GM12878 (cell line): ENCODE data around the gene ELK3. TPM values are rescaled to one million over a fixed set of nuclear protein-coding genes. Genes with fewer than 3 reads are reported as not detected.

Source experiments
- ATAC-seq: fragments of 200-7000 bp; cut with Tn5 transposase; 3 replicates; pipeline ENCODE4 v1.9.1; 2020; ENCODE audit warnings: mild to moderate bottlenecking, moderate library complexity
- BruUV-seq: library from RNA; stranded (reverse); fragments of 400-500 nt; replicated peaks from 2 replicates; lab custom pipeline; 2021; lab: Mats Ljungman, UMichigan
- CTCF ChIA-PET: fragments of 300-600 bp; sonication (Branson Sonifier 250); formaldehyde crosslinking; extraction: SDS; loops from one replicate; lab custom pipeline; 2021; ENCODE audit warnings: inconsistent platforms; lab: Yijun Ruan, JAX
- POLR2A ChIA-PET: fragments of 350-600 bp; formaldehyde crosslinking; extraction: SDS; loops from one replicate; lab custom pipeline; 2021; ENCODE audit warnings: inconsistent platforms; lab: Charles Lee
- RAD21 ChIA-PET: fragments of 300-600 bp; sonication (Branson Sonifier 250); formaldehyde crosslinking; loops from one replicate; lab custom pipeline; 2023; ENCODE audit warnings: antibody characterized with exemption; ENCODE audit not compliant: unreplicated experiment; lab: Charles Lee
- SMC1A ChIA-PET: fragments of 300-600 bp; sonication (Branson Sonifier 250); formaldehyde crosslinking; loops from one replicate; lab custom pipeline; 2023; ENCODE audit not compliant: unreplicated experiment, uncharacterized antibody; lab: Charles Lee
- DNase-seq: peaks from one replicate; pipeline ENCODE4 v3.0.0-alpha.2; 2011; ENCODE audit warnings: low read depth, low spot score
- FAIRE-seq: peaks from 3 replicates; lab custom pipeline; 2011; peaks lifted over from hg19 to GRCh38; lab: Jason Lieb, UNC
- H2AFZ ChIP-seq: 2 replicates; pipeline ENCODE4 v1.6.0; 2011; ENCODE audit warnings: low read depth, low read length, control low read depth; ENCODE audit not compliant: control insufficient read depth
- H3K27ac ChIP-seq: 2 replicates; pipeline ENCODE4 v1.5.1; 2011; ENCODE audit warnings: control low read depth; ENCODE audit not compliant: control insufficient read depth, insufficient read depth
- H3K27me3 ChIP-seq, 2 experiments: replicated peaks in 1 of 2; 2 replicates each; pipeline versions ENCODE4 v1.6.0 to v1.6.1; 2011; ENCODE audit warnings: low read length in 1 of 2; ENCODE audit not compliant: control insufficient read depth in 2 of 2, insufficient read depth in 2 of 2
- H3K36me3 ChIP-seq, 2 experiments: 2 replicates each; pipeline ENCODE4 v1.5.1; 2011; ENCODE audit warnings: low read length in 1 of 2; ENCODE audit not compliant: control insufficient read depth in 2 of 2, insufficient read depth in 2 of 2
- H3K4me1 ChIP-seq: 2 replicates; pipeline ENCODE4 v1.6.1; 2011; ENCODE audit warnings: mild to moderate bottlenecking, low read length, moderate library complexity, mixed read lengths; ENCODE audit not compliant: control insufficient read depth, insufficient read depth
- H3K4me2 ChIP-seq: 2 replicates; pipeline ENCODE4 v1.6.0; 2011; ENCODE audit warnings: control low read depth; ENCODE audit not compliant: control insufficient read depth, insufficient read depth
- H3K4me3 ChIP-seq: fragments of 200-600 bp; sonication (generic); 2 replicates; pipeline ENCODE4 v1.5.1; 2016
- H3K79me2 ChIP-seq: 2 replicates; pipeline ENCODE4 v1.6.0; 2011; ENCODE audit warnings: low read length; ENCODE audit not compliant: control insufficient read depth, insufficient read depth
- H3K9ac ChIP-seq: 2 replicates; pipeline ENCODE4 v1.8.0; 2011; ENCODE audit warnings: low read length, control low read depth, mixed read lengths; ENCODE audit not compliant: control insufficient read depth, insufficient read depth
- H3K9me3 ChIP-seq: replicated peaks from 3 replicates; pipeline ENCODE4 v1.5.1; 2011; ENCODE audit warnings: mild to moderate bottlenecking, low read length; ENCODE audit not compliant: control insufficient read depth, insufficient read depth
- H4K20me1 ChIP-seq: 2 replicates; pipeline ENCODE4 v1.6.0; 2011; ENCODE audit not compliant: control insufficient read depth, insufficient read depth
- GATAD2B ChIP-seq: fragments of 450-650 bp; conservative IDR thresholded peaks from 2 replicates; pipeline ENCODE4 v1.6.1; 2017; ENCODE audit warnings: low read depth, mild to moderate bottlenecking, moderate library complexity
- JUNB ChIP-seq: IDR thresholded peaks from 2 replicates; pipeline ENCODE4 v1.6.1; 2016; ENCODE audit warnings: antibody characterized with exemption, mild to moderate bottlenecking
- LARP7 ChIP-seq: fragments of 450-650 bp; IDR thresholded peaks from 2 replicates; pipeline ENCODE4 v1.6.1; 2017; ENCODE audit warnings: mild to moderate bottlenecking
- RAD51 ChIP-seq: fragments of 450-650 bp; IDR thresholded peaks from 2 replicates; pipeline ENCODE4 v1.6.1; 2016; ENCODE audit warnings: moderate library complexity, mild to moderate bottlenecking, inconsistent platforms
- SPI1 ChIP-seq: IDR thresholded peaks from 2 replicates; pipeline ENCODE4 v1.6.1; 2011; ENCODE audit warnings: low read depth, mild to moderate bottlenecking, low read length, moderate library complexity, borderline replicate concordance; ENCODE audit not compliant: insufficient read depth
- TBL1XR1 ChIP-seq: IDR thresholded peaks from 2 replicates; pipeline ENCODE4 v1.6.1; 2012; ENCODE audit warnings: low read depth, low read length, improper control_type of control experiment
- ZBTB4 ChIP-seq: fragments of 450-650 bp; formaldehyde crosslinking; IDR thresholded peaks from 2 replicates; pipeline ENCODE4 v1.4.0; 2022; ENCODE audit warnings: mild to moderate bottlenecking, moderate library complexity
- ZZZ3 ChIP-seq: IDR thresholded peaks from 2 replicates; pipeline ENCODE4 v1.6.1; 2011; ENCODE audit warnings: low read depth; ENCODE audit not compliant: control insufficient read depth, insufficient read length
- WGBS: methylation state at CpG from one replicate; pipeline ENCODE4 v1.1.6; 2016; ENCODE audit warnings: low lambda C conversion rate; ENCODE audit not compliant: insufficient replicate concordance, insufficient coverage; ENCODE audit errors: missing lambda C conversion rate; 5-methylcytosine and 5-hydroxymethylcytosine counted together
- in situ Hi-C: fragments of 300-500 bp; cut with MboI; formaldehyde crosslinking; loops from 9 replicates; pipeline ENCODE4 v1.14.3; 2018; ENCODE audit warnings: mixed read lengths
- intact Hi-C: fragments of 100-400 bp; cut with micrococcal nuclease; formaldehyde crosslinking; loops from one replicate; pipeline ENCODE4 v1.14.2; 2022; ENCODE audit not compliant: unreplicated experiment
- polyA plus RNA-seq, 11 experiments: library from polyadenylated mRNA; depleted of rRNA in 4 of 11; unstranded in 6 of 11; stranded (reverse) in 5 of 11; fragments of >200 nt; fragmentation: Nextera tagmentation in 4 of 11; fragmentation: Illumina TruSeq in 1 of 11; extraction: Ambion mirVana in 4 of 11; extraction: Trizol in 1 of 11; gene quantifications; 1 replicate in 1 of 11; 2 replicates in 10 of 11; pipeline versions ENCODE4 v1.2.1 to v1.2.3, GENCODE V29; 2011 to 2016; ENCODE audit warnings: inconsistent platforms in 2 of 11, missing spikeins in 2 of 11, low read depth in 1 of 11
- total RNA-seq, 4 experiments: library from RNA; depleted of rRNA in 3 of 4; stranded (reverse); fragments of >200 nt in 3 of 4; fragmentation: Illumina TruSeq in 1 of 4; extraction: Trizol in 1 of 4; gene quantifications; 2 replicates each; pipeline versions ENCODE4 v1.2.1 to v1.2.3, GENCODE V29; 2013 to 2021
- TF ChIP-seq, protein P1 (sequence below): fragments of 450-650 bp; formaldehyde crosslinking; IDR thresholded peaks from 2 replicates; pipeline ENCODE4 v1.4.0; 2020; ENCODE audit warnings: mild to moderate bottlenecking, moderate library complexity

ELK3 gene
- total and polyA plus RNA-seq, 10 of the 15 experiments (the other 5 are each of a cell fraction or from before 2014, with no cell fraction given), result 0.37 to 4.8 (median 0.88) TPM

- Histone ChIP-seq H3K36me3 (no peaks in the 10 kb centered on the region), H3K4me3 (no peak overlapping the region), H3K27ac (no peak overlapping the region), H3K9ac (no peak overlapping the region), H4K20me1 (no peaks in the 10 kb centered on the region), H3K4me2 (no peak overlapping the region), H2AFZ (no peak overlapping the region), H3K9me3 (no peaks in the 10 kb centered on the region; the same call in none of the 3 replicates), H3K4me1 (peaks cover 35% of the 10 kb centered on the region), H3K27me3 (no peaks in the 10 kb centered on the region), H3K79me2 (no peaks in the 10 kb centered on the region)
- TF ChIP-seq LARP7 (no peak), RAD51 (no peak), ZZZ3 (no peak), GATAD2B (no peak), ZBTB4 (CRISPR knock-in tag) (no peak), JUNB (no peak), TBL1XR1 (no peak), SPI1 (no peak)
- TF ChIP-seq, protein P1, sequence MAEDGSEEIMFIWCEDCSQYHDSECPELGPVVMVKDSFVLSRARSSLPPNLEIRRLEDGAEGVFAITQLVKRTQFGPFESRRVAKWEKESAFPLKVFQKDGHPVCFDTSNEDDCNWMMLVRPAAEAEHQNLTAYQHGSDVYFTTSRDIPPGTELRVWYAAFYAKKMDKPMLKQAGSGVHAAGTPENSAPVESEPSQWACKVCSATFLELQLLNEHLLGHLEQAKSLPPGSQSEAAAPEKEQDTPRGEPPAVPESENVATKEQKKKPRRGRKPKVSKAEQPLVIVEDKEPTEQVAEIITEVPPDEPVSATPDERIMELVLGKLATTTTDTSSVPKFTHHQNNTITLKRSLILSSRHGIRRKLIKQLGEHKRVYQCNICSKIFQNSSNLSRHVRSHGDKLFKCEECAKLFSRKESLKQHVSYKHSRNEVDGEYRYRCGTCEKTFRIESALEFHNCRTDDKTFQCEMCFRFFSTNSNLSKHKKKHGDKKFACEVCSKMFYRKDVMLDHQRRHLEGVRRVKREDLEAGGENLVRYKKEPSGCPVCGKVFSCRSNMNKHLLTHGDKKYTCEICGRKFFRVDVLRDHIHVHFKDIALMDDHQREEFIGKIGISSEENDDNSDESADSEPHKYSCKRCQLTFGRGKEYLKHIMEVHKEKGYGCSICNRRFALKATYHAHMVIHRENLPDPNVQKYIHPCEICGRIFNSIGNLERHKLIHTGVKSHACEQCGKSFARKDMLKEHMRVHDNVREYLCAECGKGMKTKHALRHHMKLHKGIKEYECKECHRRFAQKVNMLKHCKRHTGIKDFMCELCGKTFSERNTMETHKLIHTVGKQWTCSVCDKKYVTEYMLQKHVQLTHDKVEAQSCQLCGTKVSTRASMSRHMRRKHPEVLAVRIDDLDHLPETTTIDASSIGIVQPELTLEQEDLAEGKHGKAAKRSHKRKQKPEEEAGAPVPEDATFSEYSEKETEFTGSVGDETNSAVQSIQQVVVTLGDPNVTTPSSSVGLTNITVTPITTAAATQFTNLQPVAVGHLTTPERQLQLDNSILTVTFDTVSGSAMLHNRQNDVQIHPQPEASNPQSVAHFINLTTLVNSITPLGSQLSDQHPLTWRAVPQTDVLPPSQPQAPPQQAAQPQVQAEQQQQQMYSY, result no peak
- ChIA-PET CTCF (interaction anchor here (1.7 to 8.8 kb wide), 3 partner anchors 14 to 307 kb away, joined by 5 to 167 read pairs (median 31); no protein-coding TSS in a partner anchor), POLR2A (interaction anchor here (1.0 kb wide), 1 partner anchor 12 kb away, joined by 3 read pairs; no protein-coding TSS in a partner anchor), RAD21 (interaction anchor here (1.5 to 2.4 kb wide), 3 partner anchors 10 to 308 kb away, joined by 3 to 10 read pairs (median 4); partner anchors contain the start of gene CDK17), SMC1A (interaction anchor here (0.6 to 4.5 kb wide), 13 partner anchors 9 to 308 kb away, joined by 3 to 20 read pairs (median 3); partner anchors contain the start of gene LTA4H)
- FAIRE-seq (no peak), DNase-seq (no peak), ATAC-seq (peak; percentile 32)
- intact Hi-C loops, result no loop called here
- no TSS peak for BruUV-seq
- WGBS, result 20% methylated on average over 10 of the region's 10 CpGs
- in situ Hi-C loops, result no loop called here
Measured at GRCh38 chr12:96208801-96209549, 14.8 kb downstream of the ELK3 start.
